NK-92 (cell line): ENCODE data around the gene ALOXE3.
A peak's percentile ranks its signal among the peaks of the same experiment; 100 is the strongest.
"Not testable (repeated sequence)": the region's sequence is repeated elsewhere in the genome, so short reads cannot be mapped to it uniquely, and the experiment has no call there.

Experiments used
- DNase-seq: peaks from one replicate; lab custom pipeline; 2025; ENCODE audit not compliant: unreplicated experiment; lab: John Stamatoyannopoulos, UW

ALOXE3 gene

DNA sequence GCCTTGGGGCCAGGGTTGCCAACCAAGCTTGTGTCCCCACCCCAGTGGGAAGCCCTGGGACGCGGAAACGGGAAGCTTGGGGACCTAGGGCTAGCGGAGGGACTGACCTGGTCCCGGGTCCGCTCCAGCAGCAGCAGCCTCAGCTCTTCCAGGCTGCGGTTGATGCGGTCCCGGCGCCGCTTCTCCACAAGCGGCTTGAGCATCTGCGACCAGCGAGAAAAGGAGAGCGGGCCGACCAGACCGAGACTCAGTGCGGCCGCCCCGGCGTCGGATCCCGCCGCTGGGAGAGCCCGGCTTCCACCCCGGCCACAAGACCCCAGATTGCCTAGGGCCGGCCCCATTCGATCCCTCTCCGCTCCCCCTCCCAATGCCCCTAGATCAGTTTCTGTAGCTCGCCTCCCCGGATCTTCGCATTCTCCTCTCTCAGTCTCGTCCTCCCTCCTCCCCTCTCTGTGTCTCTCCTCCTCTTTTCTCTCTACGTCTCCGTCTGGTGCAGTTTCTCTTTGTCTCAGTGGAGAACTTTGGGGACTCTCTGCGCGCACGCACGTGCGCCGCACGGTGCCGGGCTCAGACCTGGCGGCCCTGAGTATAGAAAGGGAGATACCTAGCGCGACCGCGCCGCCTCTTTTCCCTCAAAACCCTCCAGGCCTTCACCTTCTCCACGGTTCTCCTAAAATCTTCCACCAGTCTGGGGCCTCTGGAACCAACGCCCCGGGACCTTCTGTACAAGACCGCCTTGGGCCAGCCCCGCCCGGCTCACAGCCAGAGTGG is 4.8 kb upstream of the ALOXE3 start:
- no peak for DNase-seq

DNA sequence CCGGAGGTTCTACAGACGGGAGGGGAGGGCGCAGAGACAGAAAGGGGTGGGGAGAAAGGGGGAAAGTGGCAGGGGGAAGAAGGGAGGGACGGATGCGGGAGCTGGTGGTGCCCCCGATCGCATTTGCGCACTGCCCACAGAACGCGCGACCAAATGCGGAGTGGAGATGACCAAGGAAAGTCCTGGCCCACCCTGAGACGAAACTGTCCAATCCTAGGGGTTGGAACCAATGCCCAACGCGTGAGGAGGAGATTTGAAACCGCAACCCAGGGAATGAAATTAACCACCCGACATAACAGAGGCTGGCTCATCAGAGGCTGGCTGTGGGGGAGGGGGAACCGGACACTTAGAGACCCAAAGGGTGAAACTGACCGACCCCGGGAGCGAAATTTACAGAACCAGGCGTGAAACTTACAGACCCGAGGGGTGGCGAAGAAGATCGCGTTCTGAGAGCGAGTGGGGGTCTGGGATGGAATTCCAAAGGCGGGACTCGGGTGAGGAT is 4.2 kb upstream of the ALOXE3 start:
- DNase-seq: no peak

DNA sequence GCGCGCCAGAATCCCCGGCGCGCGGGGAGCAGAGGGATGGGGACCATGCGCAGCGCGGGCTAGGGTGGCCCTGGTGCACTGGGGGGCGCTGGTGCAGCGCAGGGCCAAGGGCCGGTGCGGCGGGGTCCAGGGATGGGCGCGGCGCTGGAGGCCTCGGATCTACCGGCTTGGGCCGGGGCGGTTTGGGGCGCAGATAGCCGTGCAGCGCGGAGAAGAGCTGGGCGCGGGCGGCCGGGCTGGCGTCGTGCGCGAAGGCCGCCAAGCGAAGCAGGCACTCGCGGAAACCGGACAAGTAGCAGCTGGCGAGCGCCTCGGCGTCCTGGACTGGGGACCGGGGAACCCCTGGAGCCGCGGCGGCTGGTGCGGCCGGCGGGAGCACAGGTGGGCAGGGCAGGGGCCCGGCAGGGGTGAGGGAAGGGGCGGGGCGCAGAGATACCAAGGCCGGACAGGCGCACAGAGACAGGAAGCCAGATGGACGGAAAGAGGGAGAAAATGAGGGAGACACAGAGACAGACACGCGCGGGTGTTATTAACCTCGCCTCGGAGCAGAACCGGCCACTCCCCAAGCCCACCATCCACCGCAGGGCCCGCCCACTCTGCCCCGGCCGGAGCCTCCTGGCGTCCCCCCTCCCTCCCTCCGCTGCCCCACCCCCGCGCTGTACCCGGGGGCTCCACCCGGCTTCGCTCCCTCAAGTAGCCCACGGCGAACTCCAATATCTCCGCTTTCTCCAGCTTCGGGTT is 3.5 kb upstream of the ALOXE3 start:
- no peak for DNase-seq

DNA sequence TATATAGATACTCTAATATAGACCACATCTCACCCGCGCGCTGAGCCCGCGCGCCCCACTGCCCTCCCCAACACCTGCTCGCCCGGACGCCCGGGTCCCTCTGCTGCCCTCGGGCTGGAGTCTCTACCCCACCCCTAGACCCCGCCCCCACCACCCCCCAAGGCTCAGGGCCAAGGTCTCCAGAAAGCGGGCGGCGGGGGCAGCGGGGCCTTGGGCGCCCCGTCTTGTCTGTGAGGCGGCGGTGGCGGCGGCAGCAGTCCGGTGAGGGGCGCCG is 3.0 kb upstream of the ALOXE3 start:
- DNase-seq: no peak

DNA sequence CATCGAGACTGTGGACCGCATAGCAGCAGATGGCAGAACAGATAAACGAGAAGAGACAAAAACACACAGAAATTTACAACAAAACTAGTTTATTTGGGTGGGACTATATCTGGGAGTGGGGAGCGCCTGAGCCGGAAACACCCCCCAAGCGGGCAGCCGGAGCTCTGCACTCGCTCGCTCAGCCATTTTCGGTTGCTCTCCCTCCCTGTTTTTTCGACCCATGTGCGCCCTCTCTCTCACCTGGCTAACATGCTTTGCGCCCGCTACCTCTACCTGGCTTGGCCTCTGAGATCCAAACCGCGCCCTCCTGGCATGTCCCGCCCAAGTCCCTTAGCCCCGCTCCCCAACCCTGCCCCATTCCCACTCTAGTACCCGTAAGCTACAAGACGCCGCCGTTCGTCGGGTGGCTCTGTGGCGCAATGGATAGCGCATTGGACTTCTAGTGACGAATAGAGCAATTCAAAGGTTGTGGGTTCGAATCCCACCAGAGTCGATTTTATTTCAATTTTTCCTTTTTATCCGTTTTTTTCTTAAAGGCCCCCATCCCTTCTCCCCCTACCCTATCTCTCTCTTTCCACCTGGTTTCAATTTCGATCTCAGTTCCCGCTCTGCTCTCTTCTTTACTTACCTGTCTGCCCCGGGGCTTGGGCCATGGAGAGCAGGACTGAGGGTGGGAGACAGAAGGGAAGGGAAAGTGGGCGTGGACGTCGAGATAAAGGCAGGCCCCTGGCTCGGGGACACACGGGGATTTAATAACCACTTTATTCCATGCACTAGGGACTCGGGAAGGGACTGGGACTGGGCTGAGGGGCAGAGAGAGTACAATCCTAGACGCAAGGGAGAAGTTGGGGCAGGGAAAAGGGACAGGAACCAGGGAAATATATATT is 2.4 kb upstream of the ALOXE3 start:
- no peak for DNase-seq

DNA sequence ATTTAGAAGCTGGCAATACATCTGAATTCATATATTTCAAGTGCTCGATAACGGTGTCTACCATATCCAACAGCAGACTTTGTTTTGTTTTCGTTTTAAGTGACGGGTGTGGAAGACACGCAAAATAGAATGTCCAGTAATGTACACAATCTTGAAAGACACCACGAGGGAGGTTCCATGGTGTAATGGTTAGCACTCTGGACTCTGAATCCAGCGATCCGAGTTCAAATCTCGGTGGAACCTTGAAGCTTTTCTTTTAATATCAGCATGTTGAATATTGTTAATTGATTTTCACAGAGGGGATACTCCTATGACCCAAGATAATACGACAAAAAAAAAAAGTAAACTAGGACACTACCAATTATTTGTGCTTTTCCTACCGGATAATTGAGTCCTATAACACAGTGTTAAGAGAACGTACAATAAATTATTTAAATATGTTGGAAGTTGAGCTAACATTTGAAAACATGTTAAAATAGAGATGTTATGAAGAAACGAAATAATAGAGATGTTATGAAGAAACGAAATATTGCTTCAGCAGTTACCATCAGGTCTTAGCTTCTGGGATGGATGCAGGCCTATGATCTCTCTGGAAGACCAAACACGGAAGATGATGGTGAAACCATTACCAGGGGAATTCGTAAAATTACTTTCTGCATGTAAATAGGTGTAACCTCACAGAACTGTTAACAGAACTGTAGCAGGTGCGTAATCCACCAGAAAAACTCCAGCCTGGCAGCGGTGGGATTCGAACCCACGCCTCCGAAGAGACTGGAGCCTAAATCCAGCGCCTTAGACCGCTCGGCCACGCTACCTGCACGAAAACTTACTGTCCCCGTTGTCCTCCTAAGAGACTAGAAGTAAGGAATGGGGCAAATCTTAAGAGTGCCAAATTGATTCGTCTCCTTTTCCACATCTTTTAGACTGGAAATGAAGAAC is 1.5 kb upstream of the ALOXE3 start:
- DNase-seq: peak; percentile 13

DNA sequence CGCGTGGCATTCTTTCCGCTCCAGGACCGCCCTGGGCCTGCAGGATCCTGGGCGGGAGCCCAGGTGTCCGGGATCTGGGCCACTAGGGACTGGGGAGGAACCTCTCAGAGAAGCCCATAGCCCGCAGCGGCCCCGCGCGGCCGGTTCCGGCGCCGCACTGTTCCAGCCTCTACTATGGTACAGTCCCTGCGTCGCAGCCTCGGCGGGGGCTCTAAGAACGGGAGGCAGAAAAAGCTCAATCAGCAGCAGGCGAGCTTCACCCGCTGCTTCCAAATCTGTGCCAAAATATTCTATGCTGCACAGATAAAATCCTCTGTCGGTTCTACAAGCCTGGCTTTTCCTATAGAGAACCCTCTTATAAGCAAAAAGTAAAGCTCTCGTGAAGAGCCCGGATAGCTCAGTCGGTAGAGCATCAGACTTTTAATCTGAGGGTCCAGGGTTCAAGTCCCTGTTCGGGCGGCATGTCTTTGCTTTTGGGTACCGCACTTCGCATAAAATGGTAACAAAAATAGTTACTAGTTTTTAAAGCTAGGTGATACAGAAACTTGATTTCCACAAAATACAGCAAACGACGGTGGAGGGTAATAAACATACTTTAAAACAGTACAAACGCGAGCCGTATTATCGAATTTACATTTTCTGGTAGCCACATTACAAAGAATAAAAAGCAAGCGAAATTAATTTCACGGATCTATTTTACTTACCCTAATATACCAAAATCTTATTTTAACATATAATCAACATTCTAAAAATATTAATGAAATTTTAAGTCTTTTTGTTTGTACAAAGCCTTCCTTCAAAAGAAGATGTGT is 661 bp upstream of the ALOXE3 start:
- no peak for DNase-seq

DNA sequence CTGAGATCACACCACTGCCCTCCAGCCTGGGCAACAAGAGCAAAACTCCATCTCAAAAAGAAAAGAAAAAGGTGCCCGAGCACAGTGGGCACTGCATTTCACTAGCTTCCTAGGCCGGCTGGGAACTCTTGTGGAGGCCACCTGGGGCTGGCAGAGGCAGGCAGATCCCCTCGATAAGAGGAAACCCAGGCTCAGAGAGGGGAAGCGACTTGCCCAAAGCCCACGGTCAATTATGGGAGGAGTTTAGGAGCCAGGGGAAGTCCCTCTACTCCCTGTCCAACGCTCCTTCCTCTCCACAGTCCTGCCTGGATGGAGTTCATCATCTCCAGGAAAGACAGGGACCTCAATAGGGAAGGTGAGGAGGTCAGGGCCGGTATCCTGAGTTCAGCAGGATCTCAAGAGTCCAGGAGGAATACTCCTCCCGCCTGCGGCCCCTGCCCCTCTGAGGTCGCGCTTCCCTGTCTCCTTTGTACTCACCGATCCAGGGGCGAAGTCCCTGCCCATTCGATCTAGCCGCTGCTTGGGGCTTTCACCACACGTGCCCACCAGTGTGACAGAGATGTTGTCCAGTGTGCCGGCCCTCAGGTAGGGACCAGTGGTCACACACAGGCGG is 841 bp downstream of the ALOXE3 start:
- DNase-seq: no peak

DNA sequence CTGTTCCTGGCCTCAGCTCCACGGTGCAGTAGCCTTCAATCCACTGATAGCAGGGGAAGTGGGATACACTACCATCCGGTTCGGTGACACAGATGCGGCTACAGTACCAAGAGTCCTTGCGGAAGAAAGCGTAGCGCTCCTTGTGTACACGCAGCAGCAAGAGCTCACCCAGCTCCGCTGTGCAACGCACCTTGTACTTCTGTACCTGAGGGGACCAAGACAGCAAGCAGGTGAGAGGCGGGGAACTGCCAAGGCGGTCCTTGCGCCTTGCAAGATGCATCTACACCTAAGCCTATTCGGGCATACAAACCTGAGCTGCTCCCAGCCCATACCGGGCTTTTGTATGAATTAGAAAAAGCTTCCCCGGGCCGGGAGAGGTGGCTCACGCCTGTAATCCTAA is 1.5 kb downstream of the ALOXE3 start:
- no peak for DNase-seq

DNA sequence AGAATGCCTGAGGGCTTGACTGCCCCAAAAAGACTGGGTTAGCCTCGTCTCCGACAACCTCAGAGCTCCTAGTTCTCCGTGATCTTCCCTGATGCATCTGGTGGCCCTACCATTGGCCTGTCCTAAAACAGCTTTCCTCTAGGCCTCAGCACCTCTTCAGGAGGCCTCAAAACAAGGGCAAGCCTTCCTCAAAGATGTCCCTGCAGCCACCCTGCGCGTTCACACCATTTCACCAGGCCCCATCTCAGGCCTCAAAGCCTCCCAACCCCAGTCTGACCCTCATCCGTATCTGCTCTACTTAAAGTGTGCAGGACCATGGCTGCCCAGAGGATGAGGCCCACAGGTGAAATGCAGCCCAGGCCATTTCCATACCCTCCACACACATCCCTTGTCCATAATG is 7.4 kb downstream of the ALOXE3 start:
- no peak for DNase-seq

DNA sequence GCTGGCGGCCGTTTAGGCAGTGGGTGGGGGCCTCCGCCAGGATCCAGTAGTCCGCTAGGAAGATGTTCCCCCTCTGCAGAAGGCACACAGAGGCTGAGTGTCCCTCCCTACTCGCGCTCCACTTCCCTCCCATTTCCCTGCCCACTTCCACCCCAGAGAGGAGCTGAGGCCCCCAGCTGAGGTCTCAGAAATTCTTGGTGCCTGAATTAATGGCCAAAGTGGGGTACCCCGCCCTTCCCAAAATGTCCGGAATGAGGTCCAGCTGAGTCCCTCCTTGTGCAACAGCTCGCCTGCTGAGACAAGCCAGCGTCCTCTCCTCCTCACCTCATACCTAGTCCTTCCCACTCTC is 7.9 kb downstream of the ALOXE3 start:
- DNase-seq: no peak

DNA sequence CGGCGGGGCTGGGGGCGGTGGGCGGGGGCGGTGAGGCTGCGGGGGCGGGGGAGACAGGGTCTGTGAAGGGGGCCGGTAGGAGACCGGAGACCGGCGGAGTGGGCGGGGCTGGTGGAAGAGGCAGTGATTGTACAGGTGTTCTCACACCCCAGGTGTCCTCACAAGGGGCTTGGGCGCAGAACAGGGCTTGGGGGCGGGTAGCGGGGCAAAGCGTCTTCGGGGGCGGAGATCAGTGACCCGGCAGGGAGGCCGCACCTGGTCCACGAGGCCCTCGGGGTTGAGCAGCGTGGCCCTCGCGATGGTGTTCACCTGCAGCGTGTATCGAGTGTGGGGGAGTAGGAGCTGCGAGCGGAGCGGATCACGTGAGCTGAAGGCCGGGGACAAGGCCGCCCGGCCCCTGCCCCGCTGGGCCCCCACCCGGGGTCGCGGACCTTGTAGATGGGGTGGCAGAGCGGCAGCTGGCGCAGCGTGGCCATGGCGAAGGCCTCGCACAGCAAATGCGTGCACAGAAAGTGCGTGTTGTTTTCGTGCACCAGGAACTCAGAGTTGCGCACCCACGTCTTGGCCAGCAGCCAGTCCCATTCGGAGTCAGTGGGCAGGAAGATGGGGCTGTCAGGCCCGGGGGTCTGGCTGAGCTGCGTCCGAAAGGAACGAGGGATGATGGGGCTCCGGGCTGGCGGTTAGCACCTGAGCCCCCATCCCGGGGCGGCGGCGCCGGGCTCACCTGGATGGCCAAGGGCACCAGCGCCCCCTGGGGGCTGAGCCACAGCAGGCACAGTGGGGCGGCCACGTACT is 8.5 kb downstream of the ALOXE3 start:
- no peak for DNase-seq

DNA sequence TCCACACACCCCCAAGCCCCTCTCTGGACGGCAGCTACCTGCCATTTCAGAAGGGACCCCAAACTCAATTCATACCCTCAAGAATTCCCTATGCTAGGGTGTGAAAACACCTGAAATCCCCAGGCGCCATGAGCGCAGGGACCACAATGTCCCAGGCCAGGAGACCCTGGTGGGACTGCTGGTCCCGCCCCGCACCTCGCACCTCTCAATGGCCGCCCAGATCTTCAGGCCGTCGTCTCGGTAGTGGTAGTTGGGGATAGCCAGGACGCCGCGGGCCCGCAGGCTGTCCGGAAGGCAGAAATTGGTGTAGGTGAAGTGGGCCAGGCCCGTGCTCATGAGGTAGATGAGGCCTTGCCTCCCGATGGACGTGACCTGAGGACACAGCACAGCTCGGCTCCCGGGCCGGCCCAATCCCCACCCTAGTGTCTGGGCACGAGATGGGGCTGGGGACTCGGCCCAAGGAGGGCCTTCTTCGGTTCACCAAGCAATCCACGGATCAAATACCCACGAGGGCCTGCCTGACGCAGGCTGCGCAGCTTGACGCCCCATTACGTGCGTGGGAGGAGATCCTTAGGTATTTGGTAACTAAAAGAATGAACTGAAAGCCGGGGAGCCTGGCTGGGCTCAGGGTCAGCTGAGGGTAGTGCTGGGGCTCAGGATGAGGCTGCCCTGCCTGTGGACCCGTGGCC is 9.2 kb downstream of the ALOXE3 start:
- no peak for DNase-seq

DNA sequence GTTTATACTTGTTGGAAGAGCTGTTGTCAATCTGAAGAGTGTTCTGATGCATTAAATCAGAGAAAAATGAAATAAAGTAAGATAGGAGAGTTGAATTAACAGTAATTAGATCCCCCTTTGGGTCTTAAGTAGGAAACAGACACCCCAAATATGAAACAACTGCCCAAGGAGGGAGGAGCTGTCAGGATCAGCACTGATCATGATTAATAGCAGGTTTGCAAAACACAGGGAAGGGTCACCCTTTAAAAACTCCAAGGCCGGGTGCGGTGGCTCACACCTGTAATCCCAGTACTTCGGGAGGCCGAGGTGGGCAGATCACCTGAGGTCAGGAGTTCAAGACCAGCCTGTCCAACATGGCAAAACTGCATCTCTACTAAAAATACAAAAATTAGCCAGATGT is 11.3 kb downstream of the ALOXE3 start:
- not testable (repeated sequence) for DNase-seq

DNA sequence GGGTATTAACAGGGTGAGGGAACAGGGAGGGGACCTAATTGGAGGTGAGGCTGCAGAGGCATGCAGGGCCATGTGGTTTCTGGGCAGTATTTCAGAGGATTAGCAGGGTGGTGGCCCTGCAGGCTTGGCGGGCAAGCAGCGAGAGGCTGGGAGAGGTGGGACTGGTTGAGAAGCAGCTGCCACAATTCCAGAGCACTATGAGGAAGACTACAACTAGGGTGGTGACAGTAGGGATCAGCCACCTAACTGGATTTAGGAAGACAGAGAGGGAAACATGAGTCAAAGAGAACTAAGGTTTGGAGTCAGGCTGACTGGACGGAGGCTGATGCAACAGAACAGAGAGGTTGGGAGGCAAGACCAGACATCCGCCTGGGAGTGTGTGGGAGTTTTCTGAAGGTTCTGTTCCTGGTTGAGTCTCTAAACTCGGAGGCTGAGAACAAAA is 12.3 kb downstream of the ALOXE3 start:
- DNase-seq: no peak

DNA sequence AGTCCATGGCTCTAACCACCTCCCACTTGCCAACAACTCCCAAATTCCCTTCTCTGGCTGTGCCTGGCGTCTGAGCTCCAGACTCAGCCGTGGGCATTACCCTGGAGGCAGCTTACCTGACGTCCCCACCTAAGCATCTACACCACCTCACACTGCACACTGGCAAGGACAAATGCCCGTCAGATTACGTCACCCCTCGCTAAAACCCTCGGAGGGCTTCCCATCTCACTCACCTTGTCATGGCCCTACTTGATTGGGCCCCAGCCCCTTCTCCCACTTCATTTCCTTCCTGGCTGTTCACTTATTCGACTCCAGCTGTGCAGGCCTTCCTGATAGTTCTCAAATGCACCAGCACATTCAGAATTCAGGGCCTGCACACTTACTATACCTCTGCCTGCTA is 13.4 kb downstream of the ALOXE3 start:
- no peak for DNase-seq

DNA sequence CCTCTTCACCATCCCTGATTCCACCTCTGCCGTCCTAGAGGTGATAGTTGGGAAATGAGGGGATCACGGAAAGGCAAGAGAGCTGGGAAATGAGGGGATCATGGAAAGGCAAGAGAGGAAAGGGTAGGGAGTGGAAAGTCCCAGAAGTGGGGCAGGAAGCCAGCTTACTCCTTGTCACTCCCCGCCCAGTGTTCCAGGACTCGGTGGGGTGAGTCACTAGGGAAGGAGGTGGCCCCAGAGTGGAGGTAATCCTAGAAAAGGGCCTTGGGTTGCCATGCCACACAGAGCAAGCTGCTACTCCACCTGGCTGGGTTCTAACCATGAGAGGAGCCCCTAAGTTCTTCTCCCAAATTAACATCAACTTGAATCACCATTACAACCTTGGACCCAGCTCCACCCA is 14.8 kb downstream of the ALOXE3 start:
- DNase-seq: no peak

DNA sequence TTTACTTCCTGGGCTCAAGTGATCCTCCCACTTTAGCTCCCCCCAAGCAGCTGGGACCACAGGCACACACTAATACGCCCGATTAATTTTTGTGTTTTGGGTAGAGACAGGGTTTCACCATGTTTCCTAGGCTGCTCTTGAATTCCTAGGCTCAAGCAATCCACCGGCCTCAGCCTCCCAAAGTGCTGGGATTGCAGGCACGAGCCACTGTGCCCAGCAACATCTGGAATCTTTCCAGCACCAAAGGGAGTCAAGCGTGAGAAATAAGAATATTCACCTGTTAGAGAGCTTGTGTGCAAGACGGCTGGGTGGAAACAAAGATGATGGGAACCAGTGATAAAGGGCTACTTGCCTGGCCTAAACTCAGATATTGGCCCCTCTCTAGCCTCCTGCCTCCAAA is 16.6 kb downstream of the ALOXE3 start:
- DNase-seq: no peak
